Measurements from ENCODE around the gene PKD1L1. TPM values are rescaled to one million over a fixed set of nuclear protein-coding genes. Genes with fewer than 3 reads are reported as not detected.
A peak's percentile ranks its signal among the peaks of the same experiment; 100 is the strongest.

PKD1L1 gene
- total and polyA plus RNA-seq, 11 donors = 1.1 to 3.7 (median 2.3) TPM

- DNase-seq = no peak
- TF ChIP-seq CTCF (IDR thresholded peaks at IDR 0.05) (no peak), POLR2A (IDR thresholded peaks at IDR 0.05) (no peak)
- H3K9me3 ChIP-seq = no peaks in the 10 kb centered on the region
- no peak overlapping the region for H3K4me3 ChIP-seq
- H3K27ac ChIP-seq = no peak overlapping the region
- H3K27me3 ChIP-seq = no peaks in the 10 kb centered on the region
- H3K36me3 ChIP-seq = peaks cover 0 to 6% (median 0%) of the 10 kb centered on the region in 9 donors
- peaks cover 0 to 28% (median 12%) of the 10 kb centered on the region in 12 donors for H3K4me1 ChIP-seq
- ATAC-seq = no peak
- intact Hi-C loops (cut with DNase I) = loop anchor here in 9 of 10 donors (2.0 to 10.0 kb wide), 8 partner anchors 233 to 551 kb away; partner anchors contain the start of gene TNS3 (in 3 of the 9)
- WGBS, 4 donors = 93 to 94% (median 93%) methylated on average over 3 of the region's 3 CpGs
Measured at GRCh38 chr7:47817917-47818316, 130.3 kb downstream of the PKD1L1 start.

GRCh38 chr7:47816647-47817046, 131.6 kb downstream of the PKD1L1 start:
- peaks cover 0 to 6% (median 0%) of the 10 kb centered on the region in 9 donors for H3K36me3 ChIP-seq

GRCh38 chr7:47815867-47816266, 132.4 kb downstream of the PKD1L1 start:
- Histone ChIP-seq H3K27ac (no peak overlapping the region), H3K27me3 (no peaks in the 10 kb centered on the region), H3K9me3 (no peaks in the 10 kb centered on the region), H3K36me3 (peaks cover 0 to 6% (median 0%) of the 10 kb centered on the region in 9 donors), H3K4me3 (no peak overlapping the region), H3K4me1 (peaks cover 0 to 35% (median 12%) of the 10 kb centered on the region in 12 donors)
- ATAC-seq (no peak), DNase-seq (no peak)
- TF ChIP-seq CTCF (IDR thresholded peaks at IDR 0.05) (no peak), POLR2A (IDR thresholded peaks at IDR 0.05) (no peak)
- intact Hi-C loops (cut with DNase I) = loop anchor here in 8 of 10 donors (5.0 to 10.0 kb wide), 6 partner anchors 231 to 549 kb away; partner anchors contain the start of gene TNS3 (in 3 of the 8)
- WGBS, 4 donors = 89 to 95% (median 93%) methylated on average over 9 of the region's 9 CpGs

More at GRCh38 chr7:47816647-47817046, 131.6 kb downstream of the PKD1L1 start:
- H3K4me1 ChIP-seq = peaks cover 0 to 35% (median 12%) of the 10 kb centered on the region in 12 donors
- WGBS, 4 donors = 81 to 87% (median 85%) methylated on average over 3 to 4 of the region's 4 CpGs
- TF ChIP-seq CTCF (IDR thresholded peaks at IDR 0.05) = no peak
- no peak for TF ChIP-seq POLR2A (IDR thresholded peaks at IDR 0.05)
- no peaks in the 10 kb centered on the region for H3K27me3 ChIP-seq
- ATAC-seq = peak in 3 of 4 donors; percentile 34 to 68 (median 66)
- H3K4me3 ChIP-seq = no peak overlapping the region
- intact Hi-C loops (cut with DNase I) = loop anchor here in 8 of 10 donors (5.0 to 10.0 kb wide), 6 partner anchors 232 to 549 kb away; partner anchors contain the start of gene TNS3 (in 3 of the 8)
- H3K9me3 ChIP-seq = no peaks in the 10 kb centered on the region
- H3K27ac ChIP-seq = no peak overlapping the region
- DNase-seq = no peak

- TF ChIP-seq CTCF (IDR thresholded peaks at IDR 0.05) = no peak
- TF ChIP-seq POLR2A (IDR thresholded peaks at IDR 0.05) = no peak
- intact Hi-C loops (cut with DNase I) = loop anchor here in 9 of 10 donors (5.0 to 10.0 kb wide), 7 partner anchors 230 to 1913 kb away; partner anchors contain the start of gene TNS3 (in 3 of the 9)
- peaks cover 0 to 8% (median 0%) of the 10 kb centered on the region in 9 donors for H3K36me3 ChIP-seq
- 67 to 81% (median 72%) methylated on average over 10 to 11 of the region's 11 CpGs for WGBS, 4 donors
- H3K4me1 ChIP-seq = peaks cover 0 to 35% (median 12%) of the 10 kb centered on the region in 12 donors
- H3K27me3 ChIP-seq = no peaks in the 10 kb centered on the region
- no peak overlapping the region for H3K4me3 ChIP-seq
- no peaks in the 10 kb centered on the region for H3K9me3 ChIP-seq
- DNase-seq (no peak), ATAC-seq (peak in 1 of 4 donors; percentile 47)
- no peak overlapping the region for H3K27ac ChIP-seq
Measured at GRCh38 chr7:47814905-47815613, 133.2 kb downstream of the PKD1L1 start.

Data from heart left ventricle (tissue), 16 donors.